ENCODE results near the gene CA9.

The CA9 gene

GRCh38 chr9:35675732-35676392, 2.1 kb downstream of the CA9 start:
- no peak for DNase-seq (ENCODE audit: low read depth in 2 of 2)

GRCh38 chr9:35679091-35679490, 5.4 kb downstream of the CA9 start:
- DNase-seq (ENCODE audit: low read depth in 2 of 2), result no peak

GRCh38 chr9:35679766-35680330, 6.1 kb downstream of the CA9 start:
- DNase-seq (ENCODE audit: low read depth in 2 of 2), result no peak

- DNase-seq (ENCODE audit: low read depth in 2 of 2), result no peak
These were observed 6.8 kb downstream of the CA9 start for GRCh38 chr9:35680331-35681105.

GRCh38 chr9:35681341-35682002, 7.7 kb downstream of the CA9 start:
- DNase-seq (ENCODE audit: low read depth in 2 of 2), result no peak

- no peak for DNase-seq (ENCODE audit: low read depth in 2 of 2)
These were observed 8.3 kb downstream of the CA9 start for GRCh38 chr9:35682051-35682450.

GRCh38 chr9:35682520-35683315, 9.0 kb downstream of the CA9 start:
- no peak for DNase-seq (ENCODE audit: low read depth in 2 of 2)

- no peak for DNase-seq (ENCODE audit: low read depth in 2 of 2)
These were observed 9.6 kb downstream of the CA9 start for GRCh38 chr9:35683323-35683722.

- no peak for DNase-seq (ENCODE audit: low read depth in 2 of 2)
These were observed 11.2 kb downstream of the CA9 start for GRCh38 chr9:35684921-35685320.

GRCh38 chr9:35685506-35685905, 11.8 kb downstream of the CA9 start:
- no peak for DNase-seq (ENCODE audit: low read depth in 2 of 2)

- no peak for DNase-seq (ENCODE audit: low read depth in 2 of 2)
These were observed 12.8 kb downstream of the CA9 start for GRCh38 chr9:35686222-35687203.

GRCh38 chr9:35687306-35687705, 13.6 kb downstream of the CA9 start:
- no peak for DNase-seq (ENCODE audit: low read depth in 2 of 2)

GRCh38 chr9:35687972-35688557, 14.3 kb downstream of the CA9 start:
- no peak for DNase-seq (ENCODE audit: low read depth in 2 of 2)

- DNase-seq (ENCODE audit: low read depth in 2 of 2), result no peak
These were observed 15.1 kb downstream of the CA9 start for GRCh38 chr9:35688558-35689541.

- DNase-seq (ENCODE audit: low read depth in 2 of 2), result no peak
These were observed 16.0 kb downstream of the CA9 start, which contains the start of gene TPM2 for GRCh38 chr9:35689542-35690293. Gene TPM2, minus strand, starts transcription at chr9:35689925. Its CDS starts 108 bp downstream, at chr9:35689817.

GRCh38 chr9:35690294-35690613, 16.5 kb downstream of the CA9 start:
- DNase-seq (ENCODE audit: low read depth in 2 of 2), result no peak

- DNase-seq (ENCODE audit: low read depth in 2 of 2), result peak in 1 of 2 donors; percentile 20
These were observed 17.0 kb downstream of the CA9 start for GRCh38 chr9:35690614-35691333.

- no peak for DNase-seq (ENCODE audit: low read depth in 2 of 2)
These were observed 17.6 kb downstream of the CA9 start for GRCh38 chr9:35691334-35691650.

Measured in stimulated activated CD8-positive, alpha-beta memory T cell treated with anti-CD3 and anti-CD28 coated beads, Interleukin-2, amount 100 ng/mL, for 48 hours (primary cell).